ENCODE data around the gene DHPS.

DHPS gene

GRCh38 chr19:12675399-12675798 lies 6.3 kb downstream of the DHPS start:
- H3K36me3 ChIP-seq (ENCODE audit: control insufficient read depth, insufficient read depth, low read length): peaks cover 63% of the 10 kb centered on the region
- WGBS, 2 experiments (ENCODE audit: insufficient coverage in 2 of 2): 96 to 100% methylated on average over 7 to 9 of the region's 10 CpGs
- H3K4me1 ChIP-seq (ENCODE audit: control insufficient read depth, insufficient read depth, low read length, poor library complexity, severe bottlenecking): peaks cover 5% of the 10 kb centered on the region
- no peak overlapping the region for H3K27ac ChIP-seq (ENCODE audit: low read depth, low read length, severe bottlenecking)
- no peak overlapping the region for H3K4me3 ChIP-seq (ENCODE audit: extremely low read depth, insufficient read depth, low read length, poor library complexity, severe bottlenecking)
- H3K9me3 ChIP-seq (ENCODE audit: control insufficient read depth, low read length): no peaks in the 10 kb centered on the region

GRCh38 chr19:12672744-12673143 lies 8.9 kb downstream of the DHPS start:
- Histone ChIP-seq H3K4me1 (ENCODE audit: control insufficient read depth, insufficient read depth, low read length, poor library complexity, severe bottlenecking) (peaks cover 14% of the 10 kb centered on the region), H3K36me3 (ENCODE audit: control insufficient read depth, insufficient read depth, low read length) (peaks cover 48% of the 10 kb centered on the region), H3K4me3 (ENCODE audit: extremely low read depth, insufficient read depth, low read length, poor library complexity, severe bottlenecking) (no peak overlapping the region), H3K9me3 (ENCODE audit: control insufficient read depth, low read length) (no peaks in the 10 kb centered on the region), H3K27ac (ENCODE audit: low read depth, low read length, severe bottlenecking) (no peak overlapping the region)
- WGBS, 2 experiments (ENCODE audit: insufficient coverage in 2 of 2): 90 to 100% methylated on average over 1 to 3 of the region's 10 CpGs

- Histone ChIP-seq H3K27ac (ENCODE audit: low read depth, low read length, severe bottlenecking) (peak overlapping the region; percentile 93), H3K9me3 (ENCODE audit: control insufficient read depth, low read length) (no peaks in the 10 kb centered on the region), H3K4me1 (ENCODE audit: control insufficient read depth, insufficient read depth, low read length, poor library complexity, severe bottlenecking) (peaks cover 14% of the 10 kb centered on the region), H3K4me3 (ENCODE audit: extremely low read depth, insufficient read depth, low read length, poor library complexity, severe bottlenecking) (peak overlapping the region; percentile 89), H3K36me3 (ENCODE audit: control insufficient read depth, insufficient read depth, low read length) (peaks cover 28% of the 10 kb centered on the region)
- 60 to 61% methylated on average over 22 to 23 of the region's 26 CpGs for WGBS, 2 experiments (ENCODE audit: insufficient coverage in 2 of 2)
These were observed 11.3 kb downstream of the DHPS start for GRCh38 chr19:12670159-12670928.

- no peaks in the 10 kb centered on the region for H3K9me3 ChIP-seq (ENCODE audit: control insufficient read depth, low read length)
- H3K4me1 ChIP-seq (ENCODE audit: control insufficient read depth, insufficient read depth, low read length, poor library complexity, severe bottlenecking): peaks cover 14% of the 10 kb centered on the region
- peak overlapping the region; percentile 89 for H3K4me3 ChIP-seq (ENCODE audit: extremely low read depth, insufficient read depth, low read length, poor library complexity, severe bottlenecking)
- H3K27ac ChIP-seq (ENCODE audit: low read depth, low read length, severe bottlenecking): peak overlapping the region; percentile 93
- WGBS, 2 experiments (ENCODE audit: insufficient coverage in 2 of 2): 1% methylated on average over 60 to 61 of the region's 64 CpGs
- peaks cover 29% of the 10 kb centered on the region for H3K36me3 ChIP-seq (ENCODE audit: control insufficient read depth, insufficient read depth, low read length)
These were observed 12.2 kb downstream of the DHPS start for GRCh38 chr19:12669270-12670158.

GRCh38 chr19:12668932-12669269 lies 12.8 kb downstream of the DHPS start:
- peak overlapping the region; percentile 89 for H3K4me3 ChIP-seq (ENCODE audit: extremely low read depth, insufficient read depth, low read length, poor library complexity, severe bottlenecking)
- peaks cover 14% of the 10 kb centered on the region for H3K4me1 ChIP-seq (ENCODE audit: control insufficient read depth, insufficient read depth, low read length, poor library complexity, severe bottlenecking)
- peak overlapping the region; percentile 93 for H3K27ac ChIP-seq (ENCODE audit: low read depth, low read length, severe bottlenecking)
- H3K36me3 ChIP-seq (ENCODE audit: control insufficient read depth, insufficient read depth, low read length): peaks cover 27% of the 10 kb centered on the region
- 0 to 1% methylated on average over 4 to 24 of the region's 24 CpGs for WGBS, 2 experiments (ENCODE audit: insufficient coverage in 2 of 2)
- H3K9me3 ChIP-seq (ENCODE audit: control insufficient read depth, low read length): no peaks in the 10 kb centered on the region

GRCh38 chr19:12668346-12668745 lies 13.3 kb downstream of the DHPS start:
- 87 to 95% methylated on average over 7 to 8 of the region's 8 CpGs for WGBS, 2 experiments (ENCODE audit: insufficient coverage in 2 of 2)
- Histone ChIP-seq H3K4me3 (ENCODE audit: extremely low read depth, insufficient read depth, low read length, poor library complexity, severe bottlenecking) (peak overlapping the region; percentile 89), H3K36me3 (ENCODE audit: control insufficient read depth, insufficient read depth, low read length) (peaks cover 28% of the 10 kb centered on the region), H3K27ac (ENCODE audit: low read depth, low read length, severe bottlenecking) (no peak overlapping the region), H3K9me3 (ENCODE audit: control insufficient read depth, low read length) (no peaks in the 10 kb centered on the region), H3K4me1 (ENCODE audit: control insufficient read depth, insufficient read depth, low read length, poor library complexity, severe bottlenecking) (peaks cover 14% of the 10 kb centered on the region)

DNA sequence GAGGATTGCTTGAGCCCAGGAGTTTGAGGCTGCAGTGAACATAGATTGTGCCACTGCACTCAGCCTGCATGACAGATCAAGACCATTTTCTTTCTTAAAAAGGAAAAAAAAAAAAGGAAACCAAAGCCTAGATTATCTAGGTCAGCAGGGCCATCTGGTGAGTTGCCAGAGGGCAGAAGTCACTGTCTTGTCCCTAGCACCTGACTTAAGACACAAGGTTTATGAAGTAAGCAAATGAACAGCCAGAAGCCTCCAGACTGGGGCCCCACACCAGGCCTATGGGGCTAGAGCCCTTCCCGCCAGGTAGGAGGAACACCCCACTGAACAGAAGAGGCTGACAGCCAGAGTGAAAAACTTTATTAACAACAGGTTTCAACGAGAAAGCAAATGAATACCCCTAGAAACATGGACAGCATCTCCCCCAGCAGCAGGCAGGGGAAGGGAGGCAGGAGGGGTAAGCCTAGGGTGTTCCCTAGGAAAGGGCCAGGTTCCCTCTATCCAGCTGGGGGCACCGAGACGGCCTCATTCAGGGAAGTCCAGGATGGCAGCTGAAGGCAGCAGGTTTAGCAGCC lies 13.9 kb downstream of the DHPS start:
- Histone ChIP-seq H3K27ac (ENCODE audit: low read depth, low read length, severe bottlenecking) (no peak overlapping the region), H3K36me3 (ENCODE audit: control insufficient read depth, insufficient read depth, low read length) (peaks cover 30% of the 10 kb centered on the region), H3K4me3 (ENCODE audit: extremely low read depth, insufficient read depth, low read length, poor library complexity, severe bottlenecking) (peak overlapping the region; percentile 89), H3K9me3 (ENCODE audit: control insufficient read depth, low read length) (no peaks in the 10 kb centered on the region), H3K4me1 (ENCODE audit: control insufficient read depth, insufficient read depth, low read length, poor library complexity, severe bottlenecking) (peaks cover 14% of the 10 kb centered on the region)
- 93 to 100% methylated on average over 1 to 3 of the region's 4 CpGs for WGBS, 2 experiments (ENCODE audit: insufficient coverage in 2 of 2)

DNA sequence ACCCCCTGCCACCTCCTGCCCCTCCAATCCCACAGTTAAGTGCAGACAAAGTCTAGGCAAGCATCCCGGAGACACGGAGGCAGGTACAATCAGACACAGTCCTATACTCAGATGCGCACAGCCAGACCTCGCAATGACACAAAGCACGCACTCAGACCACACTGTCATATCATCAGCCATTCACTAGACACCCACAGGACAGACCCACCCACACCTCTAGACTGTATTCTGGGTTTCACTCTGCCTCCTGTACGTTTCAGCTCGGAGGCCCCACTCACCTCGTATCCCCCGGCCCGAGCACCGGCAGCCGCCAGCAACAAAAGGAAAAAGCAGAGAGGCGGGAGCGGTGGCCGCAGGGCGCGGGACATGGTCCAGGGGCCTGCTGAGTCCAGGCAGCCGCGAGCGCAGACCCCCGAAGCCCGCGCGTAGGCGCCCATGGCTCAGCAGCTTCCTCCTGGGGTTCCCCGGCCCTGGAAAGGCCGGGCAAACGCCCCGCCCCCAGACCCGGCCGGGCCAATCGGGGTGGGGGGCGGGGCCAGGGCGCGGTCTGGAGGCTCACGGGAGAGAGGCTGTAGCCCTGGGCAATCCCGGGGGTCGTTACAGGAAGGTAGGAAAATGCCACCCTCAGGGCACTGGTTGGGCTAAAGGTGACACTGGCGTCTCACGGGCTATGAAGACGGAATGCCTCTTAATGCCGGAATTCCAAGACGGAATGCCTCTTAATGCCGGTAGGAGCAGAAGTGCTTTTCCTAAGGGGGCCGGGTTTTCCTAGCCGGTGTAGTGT lies 15.2 kb downstream of the DHPS start, which contains the start of the genes MAN2B1 and WDR83:
Gene MAN2B1 (minus strand): TSS at position 478 of the 784 bp plus-strand sequence. CDS start 41 bp downstream, at position 437.
Gene WDR83 (plus strand): TSS at position 543 of the 784 bp plus-strand sequence. CDS start 2,984 bp downstream, outside the sequence.
- H3K4me1 ChIP-seq (ENCODE audit: control insufficient read depth, insufficient read depth, low read length, poor library complexity, severe bottlenecking): peaks cover 14% of the 10 kb centered on the region
- peaks cover 38% of the 10 kb centered on the region for H3K36me3 ChIP-seq (ENCODE audit: control insufficient read depth, insufficient read depth, low read length)
- H3K9me3 ChIP-seq (ENCODE audit: control insufficient read depth, low read length): no peaks in the 10 kb centered on the region
- peak within 1 kb of the TSS; percentile 52 for H3K27ac ChIP-seq (ENCODE audit: low read depth, low read length, severe bottlenecking)
- 4 to 5% methylated on average over 36 to 43 of the region's 46 CpGs for WGBS, 2 experiments (ENCODE audit: insufficient coverage in 2 of 2)
- H3K4me3 ChIP-seq (ENCODE audit: extremely low read depth, insufficient read depth, low read length, poor library complexity, severe bottlenecking): peak within 1 kb of the TSS; percentile 73

DNA sequence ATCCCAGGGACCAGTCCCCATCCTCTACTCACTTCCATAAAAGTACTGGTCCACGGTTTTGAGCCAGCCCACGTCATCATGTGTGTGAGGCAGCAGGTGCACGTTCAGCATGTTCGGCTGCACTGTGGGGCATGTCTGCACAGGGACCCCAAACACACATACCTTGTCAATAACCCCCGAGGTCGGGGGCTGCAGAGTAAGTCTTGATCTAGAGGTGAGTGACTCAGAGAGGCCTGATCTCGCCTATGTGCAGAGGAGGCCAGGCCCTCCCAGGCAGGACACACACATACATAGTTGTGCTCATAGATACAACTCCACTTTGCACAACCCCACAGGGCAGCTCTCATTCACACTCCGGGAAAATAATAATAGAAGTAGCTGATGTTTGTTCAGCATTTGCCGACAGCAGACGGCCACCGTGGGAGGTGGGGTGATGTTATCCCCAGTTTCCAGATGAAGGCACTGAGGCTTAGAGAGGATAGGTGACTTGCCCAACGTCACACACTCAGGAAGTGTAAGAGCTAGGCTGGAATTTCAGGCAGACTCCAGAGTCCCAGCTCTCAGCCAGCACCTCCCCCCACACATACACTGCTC lies 15.9 kb downstream of the DHPS start:
- Histone ChIP-seq H3K4me3 (ENCODE audit: extremely low read depth, insufficient read depth, low read length, poor library complexity, severe bottlenecking) (peak overlapping the region; percentile 73), H3K36me3 (ENCODE audit: control insufficient read depth, insufficient read depth, low read length) (peaks cover 45% of the 10 kb centered on the region), H3K27ac (ENCODE audit: low read depth, low read length, severe bottlenecking) (no peak overlapping the region), H3K4me1 (ENCODE audit: control insufficient read depth, insufficient read depth, low read length, poor library complexity, severe bottlenecking) (peaks cover 13% of the 10 kb centered on the region), H3K9me3 (ENCODE audit: control insufficient read depth, low read length) (no peaks in the 10 kb centered on the region)
- WGBS, 2 experiments (ENCODE audit: insufficient coverage in 2 of 2): 72 to 90% methylated on average over 9 of the region's 12 CpGs

GRCh38 chr19:12665281-12665573 lies 16.5 kb downstream of the DHPS start:
- no peaks in the 10 kb centered on the region for H3K9me3 ChIP-seq (ENCODE audit: control insufficient read depth, low read length)

More at GRCh38 chr19:12665281-12665573, 16.5 kb downstream of the DHPS start:
- peaks cover 8% of the 10 kb centered on the region for H3K4me1 ChIP-seq (ENCODE audit: control insufficient read depth, insufficient read depth, low read length, poor library complexity, severe bottlenecking)
- no peak overlapping the region for H3K27ac ChIP-seq (ENCODE audit: low read depth, low read length, severe bottlenecking)
- 91 to 97% methylated on average over 10 of the region's 10 CpGs for WGBS, 2 experiments (ENCODE audit: insufficient coverage in 2 of 2)
- H3K36me3 ChIP-seq (ENCODE audit: control insufficient read depth, insufficient read depth, low read length): peaks cover 45% of the 10 kb centered on the region
- H3K4me3 ChIP-seq (ENCODE audit: extremely low read depth, insufficient read depth, low read length, poor library complexity, severe bottlenecking): no peak overlapping the region

Measured in mesodermal cell (in vitro differentiated cells).